ENCODE measurements around the gene JAML. TPM values are rescaled to one million over a fixed set of nuclear protein-coding genes. Genes with fewer than 3 reads are reported as not detected.

The JAML gene
- total and polyA plus RNA-seq, 2 of the 8 experiments (the other 6 are each of a cell fraction or from before 2014, with no cell fraction given) = 0.12 to 0.58 TPM

GRCh38 chr11:118146554-118146953, 78.3 kb downstream of the JAML start (continued):
- TF ChIP-seq CTCF (IDR thresholded peaks at IDR 0.05; ENCODE audit: control extremely low read depth in 1 of 3, insufficient read depth in 1 of 3, low read depth in 1 of 3, low read length in 3 of 3) = no peak
- no peak for TF ChIP-seq ZNF274 (IDR thresholded peaks at IDR 0.05; ENCODE audit: borderline replicate concordance, extremely low read depth, low read length)
- no peak for TF ChIP-seq GABPA (IDR thresholded peaks at IDR 0.05; ENCODE audit: borderline replicate concordance, insufficient read depth, low read length)

Data from H1 (cell line).